ENCODE data around the gene SNAP25.

Gene SNAP25

GRCh38 chr20:10339609-10340008, 121.0 kb downstream of the SNAP25 start:
- no peak for DNase-seq

- no peak for DNase-seq
Measured at GRCh38 chr20:10342152-10342551, 123.5 kb downstream of the SNAP25 start.

- DNase-seq, result no peak
Measured at GRCh38 chr20:10344953-10345352, 126.3 kb downstream of the SNAP25 start.

GRCh38 chr20:10347086-10347880, 128.7 kb downstream of the SNAP25 start:
- no peak for DNase-seq

- no peak for DNase-seq
Measured at GRCh38 chr20:10349118-10349517, 130.5 kb downstream of the SNAP25 start.

GRCh38 chr20:10350188-10350842, 131.7 kb downstream of the SNAP25 start:
- no peak for DNase-seq

- DNase-seq, result no peak
Measured at GRCh38 chr20:10352934-10353824, 134.5 kb downstream of the SNAP25 start.

- no peak for DNase-seq
Measured at GRCh38 chr20:10356628-10357027, 138.0 kb downstream of the SNAP25 start.
